Natural killer cell treated with Interleukin-12 subunit alpha and Interleukin-12 subunit beta and Interleukin-15 and Interleukin-18, amount 100 ng/mL, for 72 hours (primary cell): ENCODE results near the gene KCTD15. TPM values are rescaled to one million over a fixed set of nuclear protein-coding genes. Genes with fewer than 3 reads are reported as not detected.

Experiments
- ATAC-seq, 2 donors: fragments of 150-1000 bp; cut with Tn5 transposase in 1 of 2; sonication (Bioruptor Pico), chemical (Tn5 transposase) in 1 of 2; 2 replicates each; pipeline ENCODE4 v1.10.0; 2021
- DNase-seq: peaks from one replicate; pipeline ENCODE4 v3.0.0; 2022; ENCODE audit warnings: low spot score
- H3K27ac Mint-ChIP-seq, 2 donors: 1 replicate in 1 of 2; 2 replicates in 1 of 2; pipeline ENCODE4 v1.8.0; 2022; ENCODE audit warnings: mixed read lengths in 2 of 2, mild to moderate bottlenecking in 1 of 2, moderate library complexity in 1 of 2
- H3K27me3 Mint-ChIP-seq, 2 donors: 1 replicate in 1 of 2; 2 replicates in 1 of 2; pipeline ENCODE4 v1.8.0; 2022; ENCODE audit warnings: mixed read lengths in 2 of 2
- H3K36me3 Mint-ChIP-seq: one replicate; pipeline ENCODE4 v1.8.0; 2022; ENCODE audit warnings: mixed read lengths
- H3K4me1 Mint-ChIP-seq, 2 donors: 1 replicate in 1 of 2; 2 replicates in 1 of 2; pipeline ENCODE4 v1.8.0; 2022; ENCODE audit warnings: low read depth in 2 of 2, mixed read lengths in 2 of 2, mild to moderate bottlenecking in 1 of 2
- H3K4me3 Mint-ChIP-seq: one replicate; pipeline ENCODE4 v1.8.0; 2022; ENCODE audit warnings: mixed read lengths
- H3K9me3 Mint-ChIP-seq: 2 replicates; pipeline ENCODE4 v1.8.0; 2022; ENCODE audit warnings: mixed read lengths
- total RNA-seq, 2 donors: library from RNA; stranded (reverse); gene quantifications; one replicate each; pipeline ENCODE4 v1.2.3, GENCODE V29; 2022

Gene KCTD15
- total RNA-seq, 2 donors from 2014 or later = 0.59 to 3.4 TPM

- H3K27me3 Mint-ChIP-seq = peaks cover 32 to 68% of the 10 kb centered on the region in 2 donors
- ATAC-seq (no peak), DNase-seq (no peak)
- no peaks in the 10 kb centered on the region for H3K36me3 Mint-ChIP-seq
- no peaks in the 10 kb centered on the region for H3K9me3 Mint-ChIP-seq
- H3K4me1 Mint-ChIP-seq = no peaks in the 10 kb centered on the region
- H3K27ac Mint-ChIP-seq = no peak overlapping the region
- H3K4me3 Mint-ChIP-seq = no peak overlapping the region
These were observed 47.8 kb downstream of the KCTD15 start for GRCh38 chr19:33844478-33844877.

- Mint-ChIP-seq H3K27ac (no peak overlapping the region), H3K36me3 (peaks cover 6% of the 10 kb centered on the region), H3K4me1 (no peaks in the 10 kb centered on the region)
These were observed 48.8 kb downstream of the KCTD15 start for GRCh38 chr19:33845498-33845897.

DNA sequence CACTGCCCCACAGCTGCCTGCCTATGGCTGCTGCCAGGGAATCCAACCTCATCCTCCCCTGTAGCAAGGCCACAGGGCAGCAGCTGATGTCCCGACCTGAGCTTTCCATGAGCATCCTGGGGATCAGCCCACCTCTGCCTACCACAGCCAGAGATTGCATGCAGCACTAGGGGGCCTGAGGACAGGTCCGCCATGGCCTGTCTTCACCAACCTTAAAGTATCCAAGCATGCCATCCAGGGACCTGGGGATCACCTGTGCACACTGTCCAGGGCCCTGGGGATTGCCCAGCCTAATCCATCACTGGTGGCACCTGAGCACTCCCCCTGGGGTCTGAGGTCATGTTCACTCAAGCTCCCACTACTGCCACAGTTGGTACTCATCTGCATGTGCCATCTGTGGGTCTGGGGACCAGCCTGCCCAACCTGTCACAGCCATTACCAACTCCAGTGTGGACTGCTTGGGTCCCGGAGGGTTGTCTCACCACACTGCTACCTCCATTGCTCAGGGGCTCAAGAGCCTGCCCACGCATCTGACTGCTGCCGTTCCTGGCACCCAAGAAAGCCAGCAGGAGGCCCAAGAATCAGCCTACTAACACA lies 53.0 kb downstream of the KCTD15 start:
- ATAC-seq (peak in 1 of 2 donors; percentile 36), DNase-seq (no peak)
- H3K4me1 Mint-ChIP-seq = no peaks in the 10 kb centered on the region
- H3K4me3 Mint-ChIP-seq = no peak overlapping the region
- peaks cover 13% of the 10 kb centered on the region for H3K36me3 Mint-ChIP-seq
- no peaks in the 10 kb centered on the region for H3K9me3 Mint-ChIP-seq
- H3K27ac Mint-ChIP-seq = no peak overlapping the region
- peaks cover 22 to 62% of the 10 kb centered on the region in 2 donors for H3K27me3 Mint-ChIP-seq

More at GRCh38 chr19:33845498-33845897, 48.8 kb downstream of the KCTD15 start:
- H3K9me3 Mint-ChIP-seq = no peaks in the 10 kb centered on the region
- DNase-seq (no peak), ATAC-seq (no peak)
- H3K4me3 Mint-ChIP-seq = no peak overlapping the region
- peaks cover 28 to 70% of the 10 kb centered on the region in 2 donors for H3K27me3 Mint-ChIP-seq

DNA sequence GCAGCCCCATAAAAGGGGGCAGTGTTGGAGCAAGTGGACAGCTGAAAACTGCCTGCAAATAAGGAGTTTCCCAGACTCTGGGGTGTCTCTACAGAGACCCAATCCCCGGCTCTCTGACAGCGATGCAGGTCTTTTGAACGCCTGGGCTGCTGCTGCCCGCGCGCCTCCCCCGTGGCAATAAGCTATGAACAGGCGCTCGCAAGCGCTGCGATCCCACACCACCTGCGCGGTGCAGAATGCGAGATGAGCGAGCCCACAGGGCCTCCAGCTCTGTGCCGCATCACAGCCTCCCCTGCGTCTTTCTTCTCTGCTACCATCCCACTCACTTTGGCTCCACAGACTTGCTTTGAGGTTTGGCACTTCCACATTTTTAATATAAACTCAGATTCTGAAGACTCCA lies 62.3 kb downstream of the KCTD15 start:
- Mint-ChIP-seq H3K27me3 (peaks cover 0 to 2% of the 10 kb centered on the region in 2 donors), H3K4me1 (no peaks in the 10 kb centered on the region), H3K4me3 (no peak overlapping the region), H3K36me3 (no peaks in the 10 kb centered on the region), H3K9me3 (no peaks in the 10 kb centered on the region), H3K27ac (no peak overlapping the region)
- no peak for DNase-seq
- ATAC-seq = peak; percentile 40 to 42

GRCh38 chr19:33860312-33861090 lies 63.8 kb downstream of the KCTD15 start:
- H3K4me1 Mint-ChIP-seq = no peaks in the 10 kb centered on the region
- no peak overlapping the region for H3K4me3 Mint-ChIP-seq
- no peak overlapping the region for H3K27ac Mint-ChIP-seq
- ATAC-seq (no peak), DNase-seq (no peak)
- H3K9me3 Mint-ChIP-seq = no peaks in the 10 kb centered on the region
- H3K27me3 Mint-ChIP-seq = peaks cover 0 to 2% of the 10 kb centered on the region in 2 donors
- no peaks in the 10 kb centered on the region for H3K36me3 Mint-ChIP-seq

DNA sequence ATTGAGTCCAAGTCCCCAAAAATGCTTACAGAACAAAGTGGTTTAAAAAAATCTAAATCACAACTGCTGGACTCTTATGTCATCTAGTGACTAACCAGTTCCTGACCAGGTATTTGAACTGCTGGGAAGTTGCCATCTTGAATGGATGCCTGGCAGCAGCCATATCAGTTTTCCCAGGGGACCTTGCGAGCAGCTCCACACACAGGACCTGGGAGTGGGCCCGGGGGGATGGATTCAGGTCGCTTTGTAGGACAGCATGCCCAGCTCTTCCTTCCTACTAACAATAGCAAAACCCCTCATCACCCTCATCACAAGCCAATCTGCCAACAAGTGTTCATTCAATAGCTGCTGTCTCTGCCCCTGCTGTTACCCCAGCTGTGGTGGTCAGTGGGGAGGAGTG lies 65.3 kb downstream of the KCTD15 start:
- ATAC-seq (no peak), DNase-seq (no peak)
- Mint-ChIP-seq H3K4me3 (no peak overlapping the region), H3K27ac (no peak overlapping the region), H3K9me3 (no peaks in the 10 kb centered on the region), H3K4me1 (no peaks in the 10 kb centered on the region), H3K27me3 (peaks cover 0 to 5% of the 10 kb centered on the region in 2 donors), H3K36me3 (no peaks in the 10 kb centered on the region)

DNA sequence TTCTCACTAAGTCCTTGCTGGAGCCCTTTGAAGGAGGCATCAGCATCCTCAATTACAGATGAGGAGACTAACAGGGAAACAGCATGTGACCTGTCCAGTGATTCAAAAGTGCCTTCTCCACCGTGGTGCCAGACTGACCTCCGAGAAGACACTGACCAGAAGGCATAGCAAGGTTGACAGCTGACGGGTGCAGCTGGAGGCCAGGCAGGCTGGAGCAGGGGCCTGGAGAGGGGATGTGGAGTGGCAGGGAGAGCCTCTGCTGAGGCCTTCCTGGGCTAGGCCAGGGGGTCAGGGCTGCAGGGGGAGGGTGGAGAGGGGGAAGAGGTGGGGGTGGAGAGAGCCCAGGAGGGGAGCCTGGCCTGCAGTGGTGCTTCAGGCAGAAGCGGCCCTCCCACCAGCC lies 66.3 kb downstream of the KCTD15 start:
- DNase-seq = no peak
- no peak overlapping the region for H3K27ac Mint-ChIP-seq
- no peaks in the 10 kb centered on the region for H3K4me1 Mint-ChIP-seq
- no peak overlapping the region for H3K4me3 Mint-ChIP-seq
- no peaks in the 10 kb centered on the region for H3K9me3 Mint-ChIP-seq
- H3K27me3 Mint-ChIP-seq = peaks cover 0 to 5% of the 10 kb centered on the region in 2 donors
- H3K36me3 Mint-ChIP-seq = no peaks in the 10 kb centered on the region
- no peak for ATAC-seq

DNA sequence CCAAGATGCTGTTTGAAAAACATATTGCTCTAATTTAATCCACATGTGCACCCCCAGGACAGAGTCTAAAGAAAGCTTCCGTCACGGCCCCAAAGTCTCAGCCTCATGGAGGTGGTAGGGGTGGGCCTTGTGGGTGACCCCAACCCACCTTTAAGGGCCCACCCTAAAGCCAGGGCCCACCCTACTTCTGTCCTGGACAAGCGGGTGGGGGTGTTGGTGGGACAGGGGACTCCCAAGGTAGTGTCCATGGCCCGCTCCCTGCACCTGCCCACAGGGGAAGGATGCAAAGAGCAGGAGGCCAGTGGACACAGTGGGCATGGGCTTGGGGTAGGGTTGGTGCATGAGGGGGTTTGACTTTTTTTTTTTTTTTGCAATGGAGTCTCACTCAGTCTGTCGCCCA lies 66.8 kb downstream of the KCTD15 start:
- no peaks in the 10 kb centered on the region for H3K4me1 Mint-ChIP-seq
- peak in 1 of 2 donors; percentile 22 for ATAC-seq
- no peak overlapping the region for H3K27ac Mint-ChIP-seq
- H3K9me3 Mint-ChIP-seq = no peaks in the 10 kb centered on the region
- H3K36me3 Mint-ChIP-seq = no peaks in the 10 kb centered on the region
- no peak for DNase-seq
- peaks cover 0 to 6% of the 10 kb centered on the region in 2 donors for H3K27me3 Mint-ChIP-seq
- H3K4me3 Mint-ChIP-seq = no peak overlapping the region

GRCh38 chr19:33864311-33864850 lies 67.7 kb downstream of the KCTD15 start:
- H3K27me3 Mint-ChIP-seq = peaks cover 0 to 8% of the 10 kb centered on the region in 2 donors
- no peak overlapping the region for H3K27ac Mint-ChIP-seq
- no peak for ATAC-seq
- H3K9me3 Mint-ChIP-seq = no peaks in the 10 kb centered on the region
- DNase-seq = no peak
- no peaks in the 10 kb centered on the region for H3K36me3 Mint-ChIP-seq
- H3K4me3 Mint-ChIP-seq = no peak overlapping the region
- H3K4me1 Mint-ChIP-seq = no peaks in the 10 kb centered on the region

- DNase-seq = no peak
- H3K9me3 Mint-ChIP-seq = no peaks in the 10 kb centered on the region
- H3K4me1 Mint-ChIP-seq = no peaks in the 10 kb centered on the region
- H3K27me3 Mint-ChIP-seq = peaks cover 0 to 6% of the 10 kb centered on the region in 2 donors
- ATAC-seq = no peak
- H3K4me3 Mint-ChIP-seq = no peak overlapping the region
- H3K36me3 Mint-ChIP-seq = no peaks in the 10 kb centered on the region
- no peak overlapping the region for H3K27ac Mint-ChIP-seq
These were observed 68.6 kb downstream of the KCTD15 start for GRCh38 chr19:33865306-33865705.

Other genes with a start within 250 kb of the KCTD15 start
- gene CHST8, start 174.9 kb upstream of the KCTD15 start, total RNA-seq = not detected